Activated CD8-positive, alpha-beta T cell treated with anti-CD3 and anti-CD28 coated beads for 36 hours (primary cell): Measurements from ENCODE around the gene RFC5. TPM values are rescaled to one million over a fixed set of nuclear protein-coding genes. Genes with fewer than 3 reads are reported as not detected.
A peak's percentile ranks its signal among the peaks of the same experiment; 100 is the strongest.

Experiments used
- ATAC-seq: fragments of 200-7000 bp; cut with Tn5 transposase; one replicate; pipeline ENCODE4 v1.10.0; 2021; ENCODE audit warnings: mild to moderate bottlenecking, moderate library complexity
- CTCF ChIA-PET: fragments of 350-600 bp; sonication (Branson Sonifier 250); formaldehyde crosslinking; loops from one replicate; lab custom pipeline; 2021; ENCODE audit warnings: antibody characterized with exemption; lab: Charles Lee
- POLR2A ChIA-PET: fragments of 350-600 bp; sonication (Branson Sonifier 250); formaldehyde crosslinking; loops from one replicate; lab custom pipeline; 2021; ENCODE audit warnings: antibody characterized with exemption; lab: Charles Lee
- DNase-seq: peaks from one replicate; pipeline ENCODE4 v3.0.0-alpha.2; 2020
- H3K27ac Mint-ChIP-seq: one replicate; pipeline ENCODE4 v1.8.0; 2021; ENCODE audit warnings: mild to moderate bottlenecking, mixed read lengths
- H3K27me3 Mint-ChIP-seq: one replicate; pipeline ENCODE4 v1.8.0; 2021; ENCODE audit warnings: mixed read lengths
- H3K36me3 Mint-ChIP-seq: one replicate; pipeline ENCODE4 v1.8.0; 2021; ENCODE audit warnings: low read depth, mixed read lengths
- H3K4me1 Mint-ChIP-seq: one replicate; pipeline ENCODE4 v1.8.0; 2021; ENCODE audit warnings: low read depth, mixed read lengths
- H3K4me3 Mint-ChIP-seq: one replicate; pipeline ENCODE4 v1.8.0; 2021; ENCODE audit warnings: mild to moderate bottlenecking, moderate library complexity, mixed read lengths
- H3K9me3 Mint-ChIP-seq: one replicate; pipeline ENCODE4 v1.8.0; 2021; ENCODE audit warnings: mixed read lengths
- intact Hi-C: fragments of 100-400 bp; cut with micrococcal nuclease; formaldehyde crosslinking; loops from one replicate; pipeline ENCODE4 v1.10.0; 2022
- total RNA-seq, 2 experiments: library from RNA; stranded (reverse); gene quantifications; one replicate each; pipeline ENCODE4 v1.2.3, GENCODE V29; 2021
- TF ChIP-seq, protein P1 (sequence below): fragments of 200-600 bp; IDR thresholded peaks from one replicate; pipeline ENCODE4 v1.8.0; 2022; ENCODE audit warnings: antibody characterized with exemption, mild to moderate bottlenecking

The RFC5 gene
- total RNA-seq, 2 experiments from 2014 or later = 59.8 to 65.6 TPM

DNA sequence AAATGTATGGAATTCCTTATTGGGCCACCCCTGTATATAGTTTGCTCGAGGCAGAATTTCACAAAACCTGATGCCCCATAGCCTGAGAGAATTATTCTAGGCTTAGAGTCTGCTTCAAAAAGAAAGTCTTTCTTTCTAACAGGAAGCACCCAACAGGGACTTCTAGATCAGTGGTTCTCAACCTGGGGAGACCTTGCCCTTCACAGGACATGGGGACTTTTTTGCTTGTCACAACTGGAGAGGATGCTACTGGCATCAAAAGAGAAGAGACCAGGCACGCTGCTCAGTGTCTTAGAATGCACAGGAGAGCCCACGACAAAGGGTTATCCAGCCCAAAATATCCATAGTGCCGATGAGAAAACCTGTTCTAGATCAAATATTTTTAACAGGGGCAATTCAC is 25.6 kb downstream of the RFC5 start:
- no peaks in the 10 kb centered on the region for H3K27me3 Mint-ChIP-seq
- peak overlapping the region; percentile 70 for H3K27ac Mint-ChIP-seq
- peaks cover 44% of the 10 kb centered on the region for H3K4me1 Mint-ChIP-seq
- POLR2A ChIA-PET = no interaction called here
- intact Hi-C loops = no loop called here
- H3K9me3 Mint-ChIP-seq = no peaks in the 10 kb centered on the region
- H3K36me3 Mint-ChIP-seq = peaks cover 63% of the 10 kb centered on the region
- no peak overlapping the region for H3K4me3 Mint-ChIP-seq
- ATAC-seq = no peak
- TF ChIP-seq, protein P1, sequence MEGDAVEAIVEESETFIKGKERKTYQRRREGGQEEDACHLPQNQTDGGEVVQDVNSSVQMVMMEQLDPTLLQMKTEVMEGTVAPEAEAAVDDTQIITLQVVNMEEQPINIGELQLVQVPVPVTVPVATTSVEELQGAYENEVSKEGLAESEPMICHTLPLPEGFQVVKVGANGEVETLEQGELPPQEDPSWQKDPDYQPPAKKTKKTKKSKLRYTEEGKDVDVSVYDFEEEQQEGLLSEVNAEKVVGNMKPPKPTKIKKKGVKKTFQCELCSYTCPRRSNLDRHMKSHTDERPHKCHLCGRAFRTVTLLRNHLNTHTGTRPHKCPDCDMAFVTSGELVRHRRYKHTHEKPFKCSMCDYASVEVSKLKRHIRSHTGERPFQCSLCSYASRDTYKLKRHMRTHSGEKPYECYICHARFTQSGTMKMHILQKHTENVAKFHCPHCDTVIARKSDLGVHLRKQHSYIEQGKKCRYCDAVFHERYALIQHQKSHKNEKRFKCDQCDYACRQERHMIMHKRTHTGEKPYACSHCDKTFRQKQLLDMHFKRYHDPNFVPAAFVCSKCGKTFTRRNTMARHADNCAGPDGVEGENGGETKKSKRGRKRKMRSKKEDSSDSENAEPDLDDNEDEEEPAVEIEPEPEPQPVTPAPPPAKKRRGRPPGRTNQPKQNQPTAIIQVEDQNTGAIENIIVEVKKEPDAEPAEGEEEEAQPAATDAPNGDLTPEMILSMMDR = no peak
- DNase-seq = no peak
- CTCF ChIA-PET = no interaction called here

DNA sequence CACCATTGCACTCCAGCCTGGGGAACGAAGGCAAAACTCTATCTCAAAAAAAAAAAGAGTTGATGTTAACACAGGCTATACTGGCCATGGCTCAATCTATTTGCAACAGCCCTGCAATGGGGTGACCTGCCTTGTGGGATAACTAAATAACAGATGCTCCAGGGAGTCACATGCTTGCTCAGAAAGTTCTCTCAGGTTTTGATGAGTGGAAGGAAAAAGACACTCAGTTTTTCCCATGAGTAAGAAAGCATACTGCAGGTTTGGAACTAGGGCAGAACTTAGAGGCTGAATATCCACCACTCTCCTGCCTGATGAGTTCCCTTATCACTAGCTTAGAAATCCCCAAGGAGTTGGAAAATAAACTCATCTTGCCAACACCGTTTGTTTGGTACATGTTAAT is 27.6 kb downstream of the RFC5 start:
- intact Hi-C loops = no loop called here
- CTCF ChIA-PET = interaction anchor here (1.2 to 2.0 kb wide), 4 partner anchors 9 to 20 kb away, joined by 3 to 17 read pairs (median 7); no protein-coding TSS in a partner anchor
- Mint-ChIP-seq H3K4me3 (no peak overlapping the region), H3K9me3 (no peaks in the 10 kb centered on the region), H3K36me3 (peaks cover 56% of the 10 kb centered on the region), H3K27me3 (no peaks in the 10 kb centered on the region), H3K4me1 (peaks cover 37% of the 10 kb centered on the region), H3K27ac (peak overlapping the region; percentile 82)
- ATAC-seq (peak; percentile 20), DNase-seq (no peak)
- POLR2A ChIA-PET = interaction anchor here (0.7 to 3.5 kb wide), 7 partner anchors 8 to 101 kb away, joined by 3 to 15 read pairs (median 7); partner anchors contain the start of genes RFC5 and WSB2
- TF ChIP-seq, protein P1 = no peak

DNA sequence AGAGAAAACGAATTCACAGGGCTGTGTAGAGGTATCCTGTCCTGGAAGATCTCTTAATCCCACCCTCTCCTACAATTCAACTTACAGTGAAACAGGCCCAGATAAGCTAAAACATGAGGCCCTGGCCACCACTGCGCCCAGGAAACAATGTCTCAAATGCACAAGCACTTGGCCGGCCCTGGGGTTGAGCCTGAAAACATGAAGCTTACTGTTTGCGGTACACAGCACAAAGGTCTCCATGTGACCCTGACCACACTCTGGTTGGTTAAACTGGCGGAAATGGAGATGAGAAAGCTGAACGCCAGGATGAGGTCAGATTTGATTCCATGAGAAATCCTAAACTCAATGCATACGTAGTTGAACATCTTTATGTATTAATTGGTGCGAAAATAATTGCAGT is 28.1 kb downstream of the RFC5 start:
- H3K27me3 Mint-ChIP-seq = no peaks in the 10 kb centered on the region
- H3K27ac Mint-ChIP-seq = peak overlapping the region; percentile 82
- DNase-seq (no peak), ATAC-seq (no peak)
- CTCF ChIA-PET = interaction anchor here (1.2 to 2.0 kb wide), 5 partner anchors 9 to 20 kb away, joined by 3 to 17 read pairs (median 5); no protein-coding TSS in a partner anchor
- intact Hi-C loops = no loop called here
- TF ChIP-seq, protein P1 = no peak
- H3K36me3 Mint-ChIP-seq = peaks cover 56% of the 10 kb centered on the region
- H3K4me3 Mint-ChIP-seq = no peak overlapping the region
- no peaks in the 10 kb centered on the region for H3K9me3 Mint-ChIP-seq
- H3K4me1 Mint-ChIP-seq = peaks cover 38% of the 10 kb centered on the region
- POLR2A ChIA-PET = interaction anchor here (0.7 to 3.5 kb wide), 8 partner anchors 9 to 100 kb away, joined by 3 to 15 read pairs (median 6); partner anchors contain the start of genes RFC5 and WSB2

GRCh38 chr12:118046430-118046829 is 29.9 kb downstream of the RFC5 start:
- TF ChIP-seq, protein P1 = no peak
- peaks cover 44% of the 10 kb centered on the region for H3K4me1 Mint-ChIP-seq
- H3K4me3 Mint-ChIP-seq = no peak overlapping the region
- H3K27me3 Mint-ChIP-seq = no peaks in the 10 kb centered on the region
- intact Hi-C loops = loop anchor here (5.0 kb wide), 1 partner anchor 311 kb away; no protein-coding TSS in a partner anchor
- peak overlapping the region; percentile 83 for H3K27ac Mint-ChIP-seq
- H3K36me3 Mint-ChIP-seq = peaks cover 55% of the 10 kb centered on the region
- ChIA-PET CTCF (interaction anchor here (1.0 to 3.8 kb wide), 4 partner anchors 8 to 18 kb away, joined by 3 to 21 read pairs (median 6); no protein-coding TSS in a partner anchor), POLR2A (interaction anchor here (2.0 to 3.5 kb wide), 3 partner anchors 10 to 15 kb away, joined by 6 to 15 read pairs (median 11); partner anchors contain the start of gene WSB2)
- no peak for DNase-seq
- H3K9me3 Mint-ChIP-seq = no peaks in the 10 kb centered on the region
- ATAC-seq = no peak
